Stimulated activated CD4-positive, alpha-beta T cell treated with anti-CD3 and anti-CD28 coated beads, Interleukin-1b, Interleukin-23, amount 100 ng/mL, for 1 hour (primary cell): ENCODE data around the gene DDR2.
"Not testable (repeated sequence)": the region's sequence is repeated elsewhere in the genome, so short reads cannot be mapped to it uniquely, and the experiment has no call there.

Experiments used
- DNase-seq, 2 donors: peaks; one replicate each; pipeline ENCODE4 v3.0.0-alpha.2; 2020; ENCODE audit warnings: low read depth in 2 of 2

Gene DDR2

DNA sequence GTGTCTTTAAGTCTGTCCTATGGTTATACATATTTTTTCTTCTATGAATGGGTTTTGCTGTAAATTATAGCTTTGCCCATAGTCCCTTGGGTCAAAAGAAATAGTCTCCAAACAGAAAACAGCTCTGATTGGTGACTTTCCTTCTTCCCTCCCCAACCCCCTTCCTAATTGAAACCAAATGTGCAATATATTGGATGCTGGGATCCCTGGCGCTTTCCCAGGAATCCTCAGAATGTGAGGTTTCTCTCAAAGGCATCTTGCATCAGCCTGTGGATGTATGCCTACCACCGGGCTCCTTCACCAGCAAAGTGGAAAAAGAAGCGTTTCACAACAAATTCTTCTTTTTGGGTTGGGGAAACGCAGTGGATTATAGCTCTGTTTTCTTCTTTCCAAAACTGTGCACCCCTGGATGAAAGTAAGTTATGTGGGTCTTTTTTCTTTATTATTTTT is at the start of gene DDR2:
Gene DDR2, plus strand, starts transcription at position 248 of the 450 bp plus-strand sequence. CDS start 86,600 bp downstream, outside the sequence.
- no peak for DNase-seq

GRCh38 chr1:162582901-162583300 is 49.4 kb upstream of the DDR2 start:
- not testable (repeated sequence) for DNase-seq

- DNase-seq, result not testable (repeated sequence)
These were observed 47.2 kb upstream of the DDR2 start for GRCh38 chr1:162585101-162585500.

- no peak for DNase-seq
These were observed 44.9 kb upstream of the DDR2 start for GRCh38 chr1:162587347-162587746.

GRCh38 chr1:162587761-162588260 is 44.5 kb upstream of the DDR2 start:
- DNase-seq, result no peak

DNA sequence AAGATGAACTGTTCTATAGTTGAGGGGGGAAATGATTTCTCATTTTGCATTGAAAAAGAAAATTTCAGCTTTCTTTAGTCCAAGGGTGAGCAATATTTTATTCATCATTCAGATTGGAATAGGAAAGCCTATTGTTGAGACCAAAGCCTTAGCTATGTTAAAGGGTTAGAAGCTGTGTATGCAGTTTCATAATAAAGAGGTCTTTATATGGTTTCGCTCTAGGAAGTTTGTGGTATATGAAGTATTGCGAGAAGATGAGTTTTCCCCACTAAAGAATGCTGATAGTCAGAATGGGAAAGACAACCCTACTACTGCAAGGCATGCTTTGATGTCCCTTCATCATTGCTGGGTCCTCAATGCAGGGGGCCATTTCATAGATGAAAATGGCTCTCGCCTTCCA is 42.2 kb upstream of the DDR2 start:
- no peak for DNase-seq

- DNase-seq, result no peak
These were observed 41.6 kb upstream of the DDR2 start for GRCh38 chr1:162590686-162591085.

GRCh38 chr1:162596514-162597170 is 35.6 kb upstream of the DDR2 start:
- no peak for DNase-seq

DNA sequence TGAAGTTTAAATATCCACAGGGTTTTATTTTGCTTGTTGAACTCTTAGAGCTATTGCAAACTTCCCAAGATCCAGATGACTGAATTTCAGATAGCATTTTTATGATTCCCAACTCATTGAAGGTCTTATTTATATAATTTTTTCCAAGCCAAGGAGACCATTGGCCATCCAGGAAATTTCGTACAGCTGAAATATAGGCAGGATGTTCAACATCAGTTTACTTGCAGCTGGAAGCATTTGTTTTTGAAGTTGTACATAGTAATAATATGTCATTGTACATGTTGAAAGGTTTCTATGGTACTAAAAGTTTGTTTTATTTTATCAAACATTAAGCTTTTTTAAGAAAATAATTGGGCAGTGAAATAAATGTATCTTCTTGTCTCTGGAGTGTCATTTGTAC is 32.8 kb upstream of the DDR2 start:
- no peak for DNase-seq

DNA sequence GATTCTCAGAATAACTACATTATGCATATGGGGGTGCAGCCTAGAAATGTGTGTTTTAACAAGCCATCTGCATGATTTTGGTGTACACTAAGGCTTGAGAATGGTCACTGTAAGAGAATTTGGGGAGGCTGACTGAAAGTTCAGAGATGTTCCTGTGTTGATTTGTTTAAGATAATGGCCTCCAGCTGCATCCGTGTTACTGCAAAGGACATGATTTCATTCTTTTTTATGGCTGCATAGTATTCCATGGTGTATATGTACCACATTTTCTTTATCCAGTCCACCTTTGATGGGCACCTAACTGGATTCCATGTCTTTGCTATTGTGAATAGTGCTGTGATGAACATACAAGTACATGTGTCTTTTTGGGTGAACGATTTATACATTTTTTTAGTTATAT is 29.1 kb upstream of the DDR2 start:
- not testable (repeated sequence) for DNase-seq

DNA sequence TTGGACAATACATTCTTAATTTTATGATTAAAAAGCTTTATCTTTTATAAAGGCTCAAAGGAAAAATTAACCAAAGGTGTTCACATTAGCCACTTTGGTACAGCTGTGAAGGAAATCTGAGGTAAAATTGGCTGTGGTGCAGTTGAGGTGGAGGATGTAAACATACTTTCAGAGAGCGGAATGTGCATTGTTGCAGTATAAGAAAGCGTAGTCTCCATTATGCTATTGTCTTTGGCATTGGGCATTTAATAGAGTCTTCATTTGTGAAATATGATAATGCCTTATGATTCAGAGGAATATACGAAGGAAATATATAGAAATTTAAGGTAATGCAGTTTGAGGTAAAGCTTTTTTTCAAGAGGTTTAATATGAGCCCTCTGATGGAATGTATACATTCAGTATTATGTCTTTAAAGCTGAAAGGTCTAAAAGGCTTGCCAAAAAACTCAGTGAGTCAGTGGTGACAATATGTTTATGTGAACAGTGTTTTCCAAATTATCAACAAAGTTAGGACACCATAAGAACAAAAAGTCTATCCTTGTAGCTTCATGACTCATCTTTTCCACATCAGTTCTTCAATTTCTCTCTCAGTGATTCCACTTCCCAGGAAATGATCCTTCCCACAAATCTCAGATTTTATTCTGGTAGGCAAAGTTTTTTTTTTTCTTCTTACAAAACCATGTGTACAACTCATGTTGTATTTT is 26.9 kb upstream of the DDR2 start:
- DNase-seq, result no peak

DNA sequence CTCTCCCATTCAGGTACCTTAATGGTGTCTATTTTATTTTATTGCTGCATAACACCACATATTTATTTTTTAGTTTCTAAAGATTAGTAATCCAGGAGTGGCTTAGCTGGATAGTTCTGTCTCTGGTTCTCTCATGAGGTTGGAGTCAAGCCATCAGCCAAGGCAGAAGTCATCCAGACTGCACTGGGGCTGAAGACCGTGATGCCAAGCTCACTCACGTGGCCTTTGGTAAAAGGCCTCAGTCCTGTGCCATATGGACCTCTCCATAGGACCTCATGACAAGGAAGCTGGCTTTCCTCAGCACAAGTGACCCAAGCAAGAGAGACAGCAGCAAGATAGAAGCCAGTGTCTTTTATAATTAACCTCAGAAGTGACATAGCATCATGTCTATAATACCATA is 23.0 kb upstream of the DDR2 start:
- no peak for DNase-seq

DNA sequence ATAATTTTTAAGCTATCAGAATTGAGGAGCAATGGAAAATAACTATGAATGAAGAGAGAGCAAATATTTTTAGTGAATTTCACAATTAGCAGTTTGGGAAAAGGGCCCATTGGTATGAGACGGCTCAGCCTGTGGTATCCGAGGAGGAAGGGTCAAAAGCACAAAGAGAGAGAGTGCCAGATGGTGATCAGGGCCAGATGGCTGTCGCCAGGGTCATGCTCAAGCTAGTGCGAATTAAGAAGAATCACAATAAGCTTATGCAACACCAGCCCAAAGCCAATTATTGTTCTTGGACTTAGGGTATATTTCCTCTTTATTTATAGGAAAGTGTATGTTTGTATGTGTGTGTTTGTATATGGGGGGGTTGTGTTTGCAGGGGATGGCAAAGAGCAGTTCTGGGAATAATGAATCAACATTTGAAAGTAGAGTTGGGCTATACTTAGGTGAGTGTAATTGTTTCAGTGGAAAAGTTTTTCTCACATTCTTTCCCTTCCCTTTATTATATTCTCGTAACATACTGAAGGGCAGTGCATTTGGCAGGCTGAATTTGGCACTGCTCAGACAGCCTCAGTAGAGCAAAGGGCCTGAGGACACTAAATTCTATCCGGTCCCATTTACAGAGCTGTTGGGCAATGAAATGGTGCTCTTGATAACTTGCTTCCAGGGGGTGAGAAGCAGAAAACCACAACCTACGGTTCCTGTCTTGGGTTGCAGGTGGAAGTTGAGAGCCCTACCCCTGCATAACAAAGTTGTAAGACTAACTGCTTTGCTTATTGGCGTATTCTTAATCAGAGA is 19.5 kb upstream of the DDR2 start:
- DNase-seq, result no peak

DNA sequence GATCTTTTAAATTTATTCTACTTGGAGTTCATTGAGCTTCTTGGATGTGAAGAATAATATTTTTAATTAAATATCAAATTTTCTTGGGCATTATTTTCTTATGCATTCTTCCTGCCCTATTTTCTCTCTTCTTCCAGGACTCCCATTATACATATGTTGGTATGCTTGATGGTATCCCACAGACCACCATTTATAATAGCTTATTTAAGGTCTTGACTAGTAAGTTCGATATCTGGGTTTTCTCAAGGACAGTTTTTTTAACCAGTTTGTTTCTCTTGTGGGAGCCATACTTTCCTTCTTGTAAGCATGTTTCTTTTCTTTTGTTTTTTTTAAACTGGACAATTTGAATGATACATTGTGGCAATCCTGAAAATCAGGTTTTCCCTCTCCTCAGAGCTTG is 15.4 kb upstream of the DDR2 start:
- DNase-seq, result no peak

DNA sequence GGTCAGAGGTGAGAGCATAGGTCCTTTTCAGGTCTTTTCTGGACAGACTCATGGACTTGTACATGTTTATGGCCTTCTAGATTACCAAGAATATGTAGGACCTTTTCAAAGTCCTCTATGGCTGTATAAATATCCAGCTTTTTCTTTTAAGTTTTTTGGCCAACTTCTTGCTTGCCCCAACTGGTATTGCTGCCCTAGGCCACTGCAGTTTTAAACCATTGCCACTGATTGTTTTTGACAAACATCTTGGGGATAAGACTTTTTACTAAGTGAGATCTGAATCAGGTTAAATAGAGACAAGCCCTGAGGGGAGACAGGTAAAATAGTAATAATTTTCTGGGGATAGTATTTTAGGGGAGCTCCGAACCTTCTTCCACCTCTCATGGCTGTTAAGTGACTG is 14.8 kb upstream of the DDR2 start:
- no peak for DNase-seq

DNA sequence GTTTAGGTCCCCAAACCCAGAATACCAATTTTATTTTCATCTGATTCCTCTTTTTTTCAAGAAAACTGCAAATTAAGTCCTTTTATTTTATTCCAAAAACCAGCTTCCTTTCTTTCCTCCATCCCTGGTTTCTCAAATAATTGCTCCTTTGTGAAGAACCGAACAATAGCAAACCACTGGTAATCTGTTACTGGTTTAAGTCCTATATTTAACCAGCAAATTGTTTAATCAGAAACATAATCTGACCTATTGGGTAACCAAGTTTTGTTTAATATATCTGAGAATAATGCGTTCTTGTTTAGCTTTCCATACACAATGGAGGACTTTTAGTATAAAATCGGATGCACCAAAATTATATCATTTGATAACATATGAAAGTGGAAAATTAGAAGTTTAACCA is 13.2 kb upstream of the DDR2 start:
- DNase-seq, result no peak

DNA sequence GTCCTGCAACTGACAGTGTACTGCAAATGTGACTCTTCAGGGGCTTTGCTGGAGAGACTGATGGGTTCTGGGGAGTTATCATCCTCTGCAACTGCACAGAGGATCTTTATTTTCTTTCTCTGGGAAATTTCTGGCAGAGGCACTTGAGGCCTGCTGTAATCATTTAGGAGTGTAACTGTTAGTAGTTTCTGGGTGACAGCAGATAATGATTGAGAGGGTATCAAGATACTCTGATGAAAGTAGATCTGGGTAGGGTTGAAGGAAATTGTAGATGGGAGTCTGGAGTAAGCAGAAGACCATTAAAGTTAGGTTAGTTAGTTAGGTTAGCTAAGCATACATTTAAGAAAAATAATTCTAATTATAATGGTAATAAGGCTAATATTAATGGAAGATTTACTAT is 11.0 kb upstream of the DDR2 start:
- DNase-seq, result no peak

GRCh38 chr1:162625679-162626078 is 6.6 kb upstream of the DDR2 start:
- no peak for DNase-seq

GRCh38 chr1:162626094-162626493 is 6.2 kb upstream of the DDR2 start:
- DNase-seq, result no peak

GRCh38 chr1:162626761-162627160 is 5.5 kb upstream of the DDR2 start:
- no peak for DNase-seq

DNA sequence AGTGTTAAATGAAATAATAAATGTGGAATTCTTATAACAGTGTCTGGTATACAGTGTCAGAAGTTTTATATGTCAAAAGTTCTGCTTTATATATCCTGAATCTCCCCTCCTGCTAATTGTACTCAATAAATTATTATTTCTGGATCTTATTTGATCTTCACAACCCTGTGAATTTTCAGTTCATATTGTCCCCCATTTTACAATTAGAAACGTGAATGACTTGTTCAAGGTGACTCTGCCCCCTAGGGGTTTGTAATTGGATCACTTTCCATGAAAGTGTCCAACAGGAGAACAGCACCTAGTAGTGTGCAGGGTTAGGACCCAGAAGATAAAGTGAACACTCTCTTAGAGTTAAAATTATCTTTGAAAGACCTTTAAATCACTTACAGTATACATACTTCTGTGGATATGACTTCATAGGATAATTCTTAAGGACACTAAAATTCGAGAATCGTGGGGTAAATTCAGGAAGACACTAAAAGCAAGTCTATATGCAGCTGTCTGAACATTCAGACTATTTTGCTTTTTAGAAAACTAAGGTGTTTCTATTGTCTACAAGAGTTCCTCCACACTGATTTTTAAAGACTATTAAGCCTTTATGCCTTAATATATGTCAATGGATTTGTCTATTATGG is 4.5 kb upstream of the DDR2 start:
- DNase-seq, result no peak

- no peak for DNase-seq
These were observed 3.1 kb upstream of the DDR2 start for GRCh38 chr1:162629077-162629627.
